OCI-M2 (cell line): ENCODE measurements around the gene DRC7.

Source experiments
- DNase-seq: peaks from one replicate; lab custom pipeline; 2025; ENCODE audit not compliant: unreplicated experiment; lab: John Stamatoyannopoulos, UW

DRC7 gene

GRCh38 chr16:57759541-57760356 is 65.1 kb downstream of the DRC7 start:
- no peak for DNase-seq

DNA sequence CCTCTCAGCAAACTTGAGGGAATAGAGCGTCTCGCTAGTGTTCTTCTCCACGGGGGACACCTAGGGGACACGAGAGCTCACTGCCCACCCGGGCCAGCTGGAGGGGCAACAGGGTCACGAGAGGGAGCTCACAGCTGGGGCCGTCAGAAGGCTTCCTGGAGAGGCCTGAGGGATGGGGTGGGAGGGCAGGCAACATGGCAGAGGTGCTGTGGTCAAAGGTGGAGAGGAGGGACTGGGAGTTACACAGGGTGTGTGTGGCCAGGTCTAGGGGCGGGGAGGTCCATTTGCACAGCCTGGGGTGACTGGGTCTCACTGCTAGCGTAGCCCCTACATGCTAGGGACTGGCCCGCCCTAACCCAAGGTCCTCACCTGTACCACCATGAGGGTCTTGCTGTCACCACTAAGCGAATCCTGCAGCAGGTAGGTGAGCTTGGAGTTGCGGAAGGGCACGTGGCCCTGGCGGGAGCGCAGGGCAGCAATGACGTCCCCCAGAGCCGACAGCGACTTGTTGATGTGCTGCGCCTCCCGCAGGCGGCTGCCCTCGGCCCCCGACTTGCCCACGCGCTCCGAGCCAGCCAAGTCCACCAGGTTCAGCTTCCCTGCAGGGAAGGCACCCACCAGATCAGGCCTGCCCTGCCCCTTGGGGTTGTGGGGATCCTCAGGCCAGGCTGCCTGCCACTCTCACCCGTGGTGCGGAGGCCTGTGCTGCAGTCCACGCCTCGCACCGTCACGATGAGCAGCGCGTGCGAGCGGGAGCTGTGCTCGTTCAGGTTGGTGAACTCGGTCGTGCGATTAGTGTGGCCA is 66.0 kb downstream of the DRC7 start:
- DNase-seq = no peak

DNA sequence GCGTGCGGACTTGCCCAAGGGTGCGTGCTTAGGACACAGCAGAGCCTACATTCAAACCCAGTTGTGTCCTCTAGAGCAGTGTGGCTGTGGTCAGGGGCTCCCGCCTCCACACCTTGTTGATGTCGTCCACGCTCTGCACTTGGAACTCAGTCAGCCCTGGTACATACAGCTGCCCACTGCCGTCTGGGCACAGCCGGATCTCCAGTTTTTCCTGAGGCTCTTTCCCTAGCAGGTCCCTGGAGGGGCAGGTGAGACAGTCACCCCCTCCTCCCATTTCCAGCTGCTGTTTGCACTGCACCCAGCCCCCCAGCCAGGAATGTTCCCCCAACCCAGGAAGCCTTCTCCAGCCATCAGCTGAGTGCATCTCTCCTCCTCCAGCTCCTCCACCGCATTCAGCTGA is 66.7 kb downstream of the DRC7 start:
- DNase-seq = no peak

- no peak for DNase-seq
These were observed 67.4 kb downstream of the DRC7 start for GRCh38 chr16:57761957-57762356.

GRCh38 chr16:57762365-57763040 is 67.9 kb downstream of the DRC7 start:
- no peak for DNase-seq

DNA sequence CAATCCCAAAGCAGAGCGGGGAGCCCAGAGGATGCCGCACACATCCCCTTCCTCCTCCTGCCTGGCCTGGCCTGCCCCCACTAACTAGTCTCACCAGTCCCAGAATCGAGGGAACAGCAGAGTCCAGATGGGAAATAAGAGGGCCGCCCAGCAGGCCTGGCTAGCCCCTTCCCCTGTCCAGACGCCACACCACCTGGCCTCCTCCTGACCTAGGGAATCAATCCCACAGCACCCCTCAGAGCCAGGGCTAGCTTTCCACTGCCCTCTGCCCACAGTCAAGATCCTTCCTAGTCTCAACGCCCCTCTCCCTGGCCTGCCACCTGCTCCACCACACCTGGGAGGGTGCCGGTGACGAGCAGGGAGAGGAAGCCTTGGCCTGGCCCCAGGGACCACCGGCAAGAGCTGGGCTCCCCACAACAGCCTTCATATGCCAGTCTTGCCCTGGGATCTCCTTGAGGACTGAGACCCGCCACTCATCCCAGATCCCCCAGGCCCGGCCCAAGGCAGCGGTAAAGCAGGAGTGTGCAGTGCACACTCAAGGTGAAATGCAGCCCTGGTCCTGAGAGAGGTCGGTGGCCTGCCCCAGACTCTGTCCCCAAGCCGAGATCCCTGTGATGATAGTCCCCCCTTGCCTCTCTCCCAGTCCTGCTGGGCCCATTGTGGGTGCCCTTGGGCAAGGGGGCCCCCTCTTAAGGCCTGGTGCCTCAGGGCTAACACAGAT is 68.8 kb downstream of the DRC7 start:
- no peak for DNase-seq

GRCh38 chr16:57764006-57764340 is 69.4 kb downstream of the DRC7 start:
- no peak for DNase-seq

DNA sequence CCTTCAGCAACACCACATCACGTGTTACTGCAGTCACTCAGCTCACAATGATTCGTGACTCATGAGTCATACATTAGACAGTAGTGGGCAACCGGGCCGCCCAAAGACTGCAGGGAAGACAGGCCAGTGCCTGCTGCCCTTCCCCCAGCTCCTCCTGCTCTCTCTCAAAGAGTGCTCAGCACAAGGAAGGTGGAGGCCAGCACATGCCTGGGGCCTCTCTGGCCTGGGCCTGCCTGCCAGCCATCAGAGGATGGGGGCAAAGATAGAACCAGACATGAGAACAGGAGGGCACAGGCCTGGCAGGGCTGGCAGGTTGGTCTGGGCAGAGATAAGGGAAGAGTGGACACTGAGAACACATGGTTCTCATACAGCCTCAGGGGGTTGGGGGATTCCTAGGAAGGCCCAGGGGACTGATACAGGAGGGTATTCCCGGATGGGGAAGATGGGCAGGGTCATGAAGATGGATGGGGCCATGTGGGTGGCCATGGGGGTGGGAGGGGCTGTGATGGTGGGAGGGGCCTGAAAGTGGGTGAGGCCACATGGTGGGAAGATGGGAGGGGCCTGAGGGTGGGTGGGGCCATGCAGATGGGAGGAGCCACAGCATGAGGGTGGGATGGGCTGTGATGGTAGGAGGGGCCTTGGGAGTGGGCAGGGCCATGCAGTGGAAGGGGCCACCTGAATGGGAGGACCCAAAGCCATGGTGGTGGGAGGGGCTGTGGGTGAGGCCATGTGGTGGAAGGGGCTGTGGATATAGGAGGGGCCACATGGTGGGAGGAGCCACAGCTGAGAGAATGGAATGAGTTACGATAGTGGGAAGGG is 69.9 kb downstream of the DRC7 start:
- DNase-seq = no peak

GRCh38 chr16:57765160-57765728 is 70.6 kb downstream of the DRC7 start:
- no peak for DNase-seq

DNA sequence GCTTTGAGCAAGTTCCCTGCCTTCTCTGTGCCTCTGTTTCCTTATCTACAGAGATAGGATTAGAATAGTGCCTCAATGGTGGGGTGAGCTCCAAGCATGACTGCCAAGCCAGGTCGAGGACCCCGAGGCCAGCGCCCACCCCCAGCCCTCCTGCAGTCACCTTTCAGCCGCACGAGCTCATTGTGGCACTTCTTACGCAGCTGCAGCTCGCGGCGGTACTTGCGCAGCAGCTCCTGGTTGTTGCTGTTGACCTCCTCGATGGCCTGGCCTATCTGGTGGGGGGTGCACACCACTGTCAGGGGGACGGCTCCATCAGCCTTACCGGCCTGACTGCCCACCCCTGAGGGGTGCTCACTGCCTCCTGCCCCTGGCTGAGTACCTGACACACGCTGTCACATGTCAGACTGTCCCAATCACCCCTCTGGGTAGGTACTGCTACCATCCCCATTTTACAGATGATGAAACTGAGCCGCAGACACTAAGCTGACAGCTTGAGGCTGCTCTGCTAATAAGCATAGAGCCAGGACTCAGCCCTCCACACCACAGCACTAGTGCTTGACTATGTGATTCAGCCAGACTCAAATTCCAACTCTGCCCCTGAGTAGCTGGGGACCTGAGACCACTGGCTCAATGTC is 72.2 kb downstream of the DRC7 start:
- no peak for DNase-seq

DNA sequence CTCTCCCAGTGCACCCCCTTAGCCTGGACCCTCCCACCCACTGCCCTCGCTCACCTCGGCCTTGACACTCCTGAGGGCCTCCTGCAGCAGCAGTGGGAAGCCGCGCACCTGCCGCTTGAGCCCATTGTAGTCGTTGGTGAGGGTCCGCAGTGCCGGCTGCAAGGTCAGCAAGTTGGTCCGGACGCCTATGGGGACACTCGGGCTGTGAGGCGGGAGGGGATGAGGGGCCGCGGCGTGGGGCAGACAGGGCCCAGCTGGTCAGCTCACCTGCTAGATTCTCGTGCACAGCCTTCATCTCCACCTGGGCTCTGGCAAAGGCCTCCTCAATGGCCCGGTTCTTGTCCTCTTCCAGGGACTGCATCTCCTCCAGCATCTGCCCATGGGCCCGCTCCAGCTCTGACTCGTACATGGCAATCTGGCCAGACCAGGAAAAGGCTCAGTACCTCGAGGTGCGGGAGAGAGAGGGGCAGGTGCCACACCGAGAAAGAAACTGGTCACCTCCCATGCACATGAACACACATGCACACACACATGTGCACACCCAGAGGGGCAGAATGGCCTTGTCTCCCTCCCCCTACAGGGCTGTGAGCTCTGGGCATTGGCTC is 75.0 kb downstream of the DRC7 start:
- DNase-seq = no peak

DNA sequence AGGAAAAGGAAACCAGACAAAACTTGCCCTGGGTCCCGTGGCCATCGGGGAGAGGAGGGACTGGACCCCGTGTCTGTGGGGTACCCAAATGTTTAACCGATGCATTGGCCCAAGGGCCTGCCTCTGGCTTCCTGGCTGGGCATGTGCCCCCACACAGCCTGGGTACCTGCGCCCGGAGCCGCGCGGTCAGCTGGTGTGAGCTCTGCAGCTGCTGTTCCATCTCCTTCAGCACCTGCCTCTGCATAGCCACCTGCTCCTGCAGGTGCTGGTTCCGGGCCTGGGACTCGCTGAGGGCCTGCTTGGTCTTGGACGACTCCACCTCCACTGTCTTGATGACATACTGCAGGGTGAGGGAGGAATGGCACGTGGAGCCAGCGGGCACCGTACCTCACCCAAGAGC is 75.8 kb downstream of the DRC7 start:
- DNase-seq = no peak

DNA sequence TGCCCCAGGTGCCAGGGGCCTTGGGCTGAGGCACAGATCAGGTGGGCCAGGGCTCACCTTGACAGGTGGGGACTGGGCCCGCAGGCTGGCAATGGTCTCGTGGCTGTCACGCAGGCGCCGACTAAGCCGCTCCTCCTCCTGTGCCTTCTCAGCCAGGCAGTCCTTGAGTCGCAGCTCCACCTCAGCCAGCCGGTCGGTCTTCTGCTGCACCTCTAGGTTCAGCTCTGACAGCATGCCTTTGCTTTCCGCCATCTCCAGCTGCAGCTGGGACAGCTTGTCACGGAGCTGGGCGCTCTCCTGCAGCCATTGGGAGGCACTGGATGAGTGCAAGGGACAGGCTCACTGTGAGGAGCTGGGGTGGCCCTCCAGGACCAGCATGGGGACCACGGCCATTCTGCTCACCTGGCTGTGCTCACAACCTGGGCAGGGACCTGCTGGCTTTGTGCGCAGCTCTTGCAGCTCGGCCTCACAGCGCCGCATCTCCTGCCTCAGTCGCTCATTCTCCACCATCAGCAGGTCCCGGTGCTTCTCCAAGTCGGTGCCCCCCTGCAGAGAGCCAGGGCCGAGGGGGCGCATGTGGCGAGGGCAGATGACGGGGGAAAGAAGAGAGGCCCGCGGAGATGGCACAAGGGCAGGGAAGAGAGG is 76.7 kb downstream of the DRC7 start:
- DNase-seq = no peak

- no peak for DNase-seq
These were observed 78.4 kb downstream of the DRC7 start for GRCh38 chr16:57773019-57773418.

DNA sequence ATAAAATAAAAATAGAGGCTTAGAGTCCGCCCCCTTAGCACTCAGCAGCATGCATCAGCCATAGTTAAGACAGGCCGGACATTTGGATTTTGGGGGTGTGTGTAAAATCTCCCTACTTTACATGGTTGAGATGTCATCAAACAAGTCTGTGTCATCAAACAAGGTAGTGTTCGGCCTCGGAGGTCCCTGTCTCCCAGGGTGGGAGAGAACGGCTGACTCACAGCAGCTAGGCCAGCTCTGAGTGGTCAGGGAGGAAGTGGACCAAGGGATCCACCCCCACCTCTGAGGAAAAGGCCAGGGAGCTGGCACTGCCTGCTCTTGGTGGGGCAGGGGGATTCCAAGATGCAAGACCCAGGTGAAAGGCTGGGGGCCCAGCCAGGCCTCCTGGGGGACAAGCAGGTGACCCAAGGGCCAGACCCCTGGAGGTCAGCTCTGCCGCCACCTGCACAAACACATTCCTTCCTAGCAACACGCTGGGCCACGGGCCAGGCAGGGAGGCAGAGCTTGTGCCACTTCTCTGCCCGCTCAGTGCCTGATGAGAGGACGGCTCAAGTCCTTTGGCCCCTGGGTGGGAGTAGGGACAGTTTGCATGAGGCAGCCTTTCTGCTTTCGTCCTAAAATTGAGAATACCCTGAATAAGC is 79.2 kb downstream of the DRC7 start:
- DNase-seq = no peak

DNA sequence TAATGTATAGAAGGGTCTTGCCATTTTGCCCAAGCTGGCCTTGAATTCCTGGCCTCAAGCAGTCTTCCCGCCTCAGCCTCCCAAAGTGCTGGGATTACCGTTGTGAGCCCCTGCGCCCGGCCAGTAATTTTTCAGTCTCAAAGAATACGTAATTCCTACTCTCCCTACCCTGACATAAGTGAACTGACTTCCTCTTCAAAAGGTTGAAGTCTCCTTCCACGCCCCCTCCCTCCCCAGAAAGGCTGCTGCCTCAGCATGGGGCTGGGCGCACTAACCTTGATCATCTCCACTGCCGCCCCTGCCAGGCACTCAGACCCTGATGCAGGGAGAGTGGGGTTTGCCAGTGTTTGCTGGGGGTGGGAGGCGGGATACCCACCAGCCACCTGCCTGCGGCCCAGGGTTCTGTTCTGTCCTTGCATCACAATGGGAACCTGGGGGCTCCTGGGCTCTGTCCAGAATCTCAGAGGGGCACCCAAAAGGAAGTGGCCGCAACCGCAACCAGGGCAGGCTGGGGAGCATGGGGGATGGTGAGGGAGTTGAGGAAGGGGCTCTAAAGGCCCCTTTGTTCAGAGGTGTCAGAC is 80.2 kb downstream of the DRC7 start:
- DNase-seq = no peak

DNA sequence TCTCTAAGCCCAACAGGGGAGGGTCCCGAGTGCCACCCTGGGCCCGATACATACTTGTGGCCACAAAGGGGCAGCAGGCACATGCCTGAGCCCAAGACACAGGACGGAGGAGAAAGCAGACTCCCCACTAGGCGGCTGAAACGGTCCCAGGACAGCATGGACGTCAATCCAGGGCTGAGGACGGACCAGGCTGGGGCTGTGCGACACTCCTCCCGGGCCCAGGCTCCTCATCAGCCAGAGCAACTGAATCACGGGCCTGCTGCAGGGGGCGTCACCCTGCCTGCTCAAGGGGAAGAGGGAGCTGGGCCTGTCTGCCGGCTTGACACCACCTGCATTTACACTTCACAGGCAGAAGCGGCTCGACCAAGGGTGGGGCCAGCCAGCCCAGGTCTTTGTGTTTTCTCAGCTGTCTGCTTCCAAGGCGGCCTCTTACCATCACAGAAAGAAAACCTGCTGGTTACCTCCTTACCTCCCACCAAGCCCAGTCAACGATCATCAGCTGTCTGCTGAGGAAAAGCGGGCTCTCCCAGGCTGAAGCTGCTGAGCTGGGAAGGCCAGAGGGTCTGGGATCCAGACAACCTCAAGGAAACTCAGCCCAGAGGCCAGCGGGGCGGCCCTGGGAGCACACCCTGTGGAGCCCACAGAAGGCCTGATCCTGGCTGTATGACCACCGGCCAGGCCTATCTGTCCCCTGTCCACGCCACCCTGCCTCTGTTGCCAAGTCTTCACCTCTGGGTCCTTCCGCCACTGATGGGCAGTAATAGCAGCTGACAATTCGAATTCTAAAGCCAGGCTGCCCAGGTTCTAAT is 81.3 kb downstream of the DRC7 start:
- no peak for DNase-seq
